Stomach (tissue), 9 donors: ENCODE measurements around the gene PLPP3. TPM values are rescaled to one million over a fixed set of nuclear protein-coding genes. Genes with fewer than 3 reads are reported as not detected.

Experiments used
- DNase-seq, 2 donors: peaks; one replicate each; pipeline versions ENCODE4 v3.0.0 to v3.0.0-alpha.2; 2013 to 2019
- H3K27ac ChIP-seq, 5 donors: fragments of 200-600 bp in 4 of 5; sonication (generic) in 4 of 5; one replicate each; pipeline ENCODE4 v1.5.1; 2013 to 2019; ENCODE audit warnings: mild to moderate bottlenecking in 1 of 5, moderate library complexity in 1 of 5
- H3K27me3 ChIP-seq, 3 donors: fragments of 200-600 bp; sonication (generic); one replicate each; pipeline ENCODE4 v1.5.1; 2017 to 2019; ENCODE audit warnings: mixed run types in 1 of 3
- H3K36me3 ChIP-seq, 4 donors: fragments of 200-600 bp; sonication (generic); 1 replicate in 3 of 4; 2 replicates in 1 of 4; pipeline ENCODE4 v1.5.1; 2016 to 2019
- H3K4me1 ChIP-seq, 4 donors: fragments of 200-600 bp; sonication (generic); one replicate each; pipeline ENCODE4 v1.5.1; 2016 to 2019
- H3K4me3 ChIP-seq, 4 donors: fragments of 200-600 bp; sonication (generic) in 3 of 4; one replicate each; pipeline ENCODE4 v1.5.1; 2016 to 2019; ENCODE audit warnings: mild to moderate bottlenecking in 1 of 4
- H3K9me3 ChIP-seq, 4 donors: fragments of 200-600 bp; sonication (generic); one replicate each; pipeline ENCODE4 v1.5.1; 2016 to 2019
- CTCF ChIP-seq, 7 experiments: fragments of 450-650 bp in 4 of 7; fragments of 200-600 bp in 3 of 7; sonication (generic) in 3 of 7; IDR thresholded peaks; one replicate each; pipeline ENCODE4 v1.5.1; 2016 to 2019; ENCODE audit warnings: antibody characterized with exemption in 7 of 7, control low read depth in 2 of 7, mild to moderate bottlenecking in 1 of 7
- EP300 ChIP-seq: sonication (generic); formaldehyde crosslinking; IDR thresholded peaks from one replicate; pipeline ENCODE4 v1.6.1; 2017; ENCODE audit warnings: antibody characterized with exemption
- POLR2A ChIP-seq, 4 donors: fragments of 450-650 bp; IDR thresholded peaks; one replicate each; pipeline ENCODE4 v1.6.1; 2016; ENCODE audit warnings: antibody characterized with exemption in 4 of 4, control low read depth in 2 of 4, mild to moderate bottlenecking in 1 of 4, moderate library complexity in 1 of 4
- POLR2AphosphoS5 ChIP-seq, 3 donors: sonication (generic); formaldehyde crosslinking; IDR thresholded peaks; one replicate each; pipeline ENCODE4 v1.6.1; 2016; ENCODE audit warnings: antibody characterized with exemption in 3 of 3
- WGBS, 5 donors: extraction: QIAGEN DNeasy Blood & Tissue Kit in 3 of 5; methylation state at CpG; one replicate each; pipeline versions ENCODE4 v1.1.5 to v1.1.7; 2013 to 2018; 5-methylcytosine and 5-hydroxymethylcytosine counted together
- intact Hi-C: fragments of 100-400 bp; cut with DNase I; formaldehyde crosslinking; loops from one replicate; pipeline ENCODE4 v1.15.1; 2023; ENCODE audit warnings: low total_unique reads
- polyA plus RNA-seq, 3 donors: library from polyadenylated mRNA; stranded (reverse); fragments of 200-250 nt; gene quantifications; one replicate each; pipeline ENCODE4 v1.2.3, GENCODE V29; 2013
- total RNA-seq, 5 donors: library from RNA; depleted of rRNA; stranded (reverse); fragments of >200 nt; gene quantifications; one replicate each; pipeline versions ENCODE4 v1.1.0 to v1.2.3, GENCODE V29; 2014 to 2016
- donor health status: healthy with polysubstance abuse.
- donor health status: Bipolar disorder and iron deficiency.
- donor health status: healthy.

The PLPP3 gene
- total and polyA plus RNA-seq, 8 donors, result 11.1 to 145 (median 46.1) TPM

GRCh38 chr1:56482486-56482885, 96.9 kb downstream of the PLPP3 start:
- Histone ChIP-seq H3K4me3 (no peak overlapping the region), H3K27me3 (peaks cover 0 to 3% (median 0%) of the 10 kb centered on the region in 3 donors), H3K9me3 (no peaks in the 10 kb centered on the region), H3K27ac (no peak overlapping the region), H3K4me1 (peaks cover 0 to 15% (median 7%) of the 10 kb centered on the region in 4 donors), H3K36me3 (no peaks in the 10 kb centered on the region)
- intact Hi-C loops, result no loop called here
- WGBS, 5 donors, result 69 to 84% (median 78%) methylated on average over 1 of the region's 1 CpG
- TF ChIP-seq POLR2AphosphoS5 (IDR thresholded peaks at IDR 0.05) (no peak), POLR2A (IDR thresholded peaks at IDR 0.05) (no peak), EP300 (no peak), CTCF (IDR thresholded peaks at IDR 0.05) (no peak)
- DNase-seq, result no peak

- Histone ChIP-seq H3K4me1 (peaks cover 0 to 22% (median 16%) of the 10 kb centered on the region in 4 donors), H3K4me3 (no peak overlapping the region), H3K36me3 (no peaks in the 10 kb centered on the region), H3K9me3 (no peaks in the 10 kb centered on the region), H3K27me3 (peaks cover 0 to 4% (median 0%) of the 10 kb centered on the region in 3 donors), H3K27ac (no peak overlapping the region)
- DNase-seq, result no peak
- TF ChIP-seq POLR2AphosphoS5 (IDR thresholded peaks at IDR 0.05) (no peak), POLR2A (IDR thresholded peaks at IDR 0.05) (no peak), EP300 (no peak), CTCF (IDR thresholded peaks at IDR 0.05) (no peak)
- intact Hi-C loops, result no loop called here
Measured at GRCh38 chr1:56481140-56481694, 98.1 kb downstream of the PLPP3 start.

GRCh38 chr1:56478734-56479133, 100.6 kb downstream of the PLPP3 start:
- Histone ChIP-seq H3K27ac (peak overlapping the region in 1 of 5 donors; percentile 91), H3K4me1 (peaks cover 0 to 28% (median 16%) of the 10 kb centered on the region in 4 donors), H3K27me3 (peaks cover 0 to 4% (median 0%) of the 10 kb centered on the region in 3 donors), H3K36me3 (no peaks in the 10 kb centered on the region), H3K9me3 (no peaks in the 10 kb centered on the region), H3K4me3 (no peak overlapping the region)
- intact Hi-C loops, result no loop called here
- 77 to 94% (median 93%) methylated on average over 7 of the region's 7 CpGs for WGBS, 5 donors
- no peak for TF ChIP-seq POLR2A (IDR thresholded peaks at IDR 0.05)
- TF ChIP-seq POLR2AphosphoS5 (IDR thresholded peaks at IDR 0.05), result no peak
- no peak for TF ChIP-seq CTCF (IDR thresholded peaks at IDR 0.05)
- DNase-seq, result no peak

- 4 to 7% (median 4%) methylated on average over 50 to 62 of the region's 62 CpGs for WGBS, 5 donors
- Histone ChIP-seq H3K27ac (peak overlapping the region; percentile 57 to 92 (median 87)), H3K4me3 (peak overlapping the region; percentile 54 to 66 (median 58)), H3K9me3 (no peaks in the 10 kb centered on the region), H3K36me3 (no peaks in the 10 kb centered on the region), H3K27me3 (peaks cover 0 to 4% (median 0%) of the 10 kb centered on the region in 3 donors), H3K4me1 (peaks cover 0 to 36% (median 18%) of the 10 kb centered on the region in 4 donors)
- no peak for TF ChIP-seq POLR2A (IDR thresholded peaks at IDR 0.05)
- peak in 2 of 3 donors; percentile 4 to 20 for TF ChIP-seq POLR2AphosphoS5 (IDR thresholded peaks at IDR 0.05)
- no peak for TF ChIP-seq EP300
- TF ChIP-seq CTCF (IDR thresholded peaks at IDR 0.05), result no peak
- DNase-seq, result peak; percentile 52 to 86
- intact Hi-C loops, result no loop called here
Measured at GRCh38 chr1:56477164-56478111, 101.9 kb downstream of the PLPP3 start.
